GM18499 (cell line): ENCODE results near the gene ADGRV1.
"Not testable (repeated sequence)": the region's sequence is repeated elsewhere in the genome, so short reads cannot be mapped to it uniquely, and the experiment has no call there.

Experiments
- ATAC-seq: cut with Tn5 transposase; IDR thresholded peaks from one replicate; pipeline ENCODE4 v1.9.1; 2021; ENCODE audit warnings: moderate number of reproducible peaks; ENCODE audit not compliant: insufficient read depth, unreplicated experiment

Gene ADGRV1

DNA sequence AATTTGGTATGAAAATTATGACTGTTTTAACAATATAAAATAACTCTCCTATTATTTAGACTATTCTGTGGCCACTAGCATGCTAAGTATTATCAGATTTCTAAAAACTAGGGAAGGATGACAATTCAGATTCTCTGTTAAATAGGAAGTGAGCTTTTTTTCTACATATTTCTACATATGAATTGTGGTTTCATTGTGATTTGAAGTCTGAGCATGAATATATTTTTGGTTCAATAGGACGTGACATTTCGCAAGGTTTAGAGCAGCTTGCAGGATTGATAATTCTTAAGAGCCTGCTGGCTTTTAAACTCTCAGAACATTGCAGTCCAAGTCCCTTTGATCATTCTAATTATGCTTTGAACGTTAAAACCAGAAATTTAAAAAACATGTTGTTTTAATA is 82.9 kb downstream of the ADGRV1 start:
- ATAC-seq = no peak

DNA sequence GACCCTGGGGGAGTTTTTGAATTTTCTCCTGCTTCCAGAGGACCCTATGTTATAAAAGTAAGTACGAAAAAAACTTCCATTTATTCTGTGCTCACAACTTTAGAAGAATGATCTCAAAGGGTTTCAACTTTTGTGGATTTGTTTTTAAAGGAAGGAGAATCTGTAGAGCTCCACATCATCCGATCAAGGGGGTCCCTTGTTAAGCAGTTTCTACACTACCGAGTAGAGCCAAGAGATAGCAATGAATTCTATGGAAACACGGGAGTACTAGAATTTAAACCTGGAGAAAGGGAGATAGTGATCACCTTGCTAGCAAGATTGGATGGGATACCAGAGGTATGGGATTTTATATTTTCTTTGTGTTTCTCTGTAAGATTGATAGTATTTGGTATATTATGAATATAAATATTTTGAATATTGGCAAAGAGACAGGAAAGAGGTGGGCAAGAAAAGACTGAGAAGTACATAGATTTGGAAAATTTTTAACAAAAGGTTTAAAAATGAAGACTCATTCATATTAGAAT is 84.2 kb downstream of the ADGRV1 start:
- ATAC-seq = no peak

DNA sequence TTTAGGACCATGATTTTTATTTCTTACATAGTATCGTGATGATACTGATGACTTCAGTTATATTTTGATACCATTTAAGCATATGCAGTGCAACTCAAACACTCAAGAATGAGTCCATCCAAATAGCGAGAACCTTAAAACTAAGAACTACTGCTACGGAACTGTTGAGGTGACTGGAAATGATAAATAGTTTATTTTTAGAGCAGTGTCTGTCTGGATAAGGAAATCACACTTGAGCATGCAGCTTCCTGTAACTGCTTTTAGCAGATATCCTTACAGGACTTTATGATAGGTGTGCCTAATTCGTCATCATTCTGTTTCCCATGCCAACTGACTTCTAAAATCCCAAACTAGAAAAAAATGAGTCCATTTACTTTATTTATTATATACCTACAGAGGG is 85.5 kb downstream of the ADGRV1 start:
- ATAC-seq = no peak

DNA sequence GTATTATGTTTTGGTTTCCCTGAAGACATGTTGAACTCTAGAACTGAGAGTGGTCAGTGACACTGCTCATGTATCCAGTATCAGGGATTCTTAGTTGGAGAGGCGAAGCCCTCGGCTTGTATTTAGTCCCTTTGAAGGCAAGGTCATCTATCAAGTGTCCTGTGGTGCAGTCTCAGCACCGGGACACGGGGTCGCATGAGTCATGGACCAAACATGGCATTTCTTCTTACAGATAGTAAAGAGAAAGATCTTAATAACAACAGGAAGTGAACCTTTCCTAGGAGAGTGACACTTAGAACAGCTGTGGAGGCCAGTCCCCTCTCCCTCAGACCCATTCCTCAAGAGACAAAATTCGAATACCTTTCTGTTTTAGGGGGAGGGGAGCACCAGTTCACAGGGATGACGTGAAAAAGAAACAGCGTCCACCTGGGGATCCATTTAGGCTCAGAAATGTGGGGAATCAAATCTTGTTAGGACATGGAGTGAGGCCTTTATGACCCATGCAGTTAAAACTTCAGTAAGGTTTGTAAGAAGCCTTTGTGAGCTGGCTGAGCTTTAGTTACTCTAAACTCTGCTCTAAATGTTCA is 86.5 kb downstream of the ADGRV1 start:
- ATAC-seq = no peak

DNA sequence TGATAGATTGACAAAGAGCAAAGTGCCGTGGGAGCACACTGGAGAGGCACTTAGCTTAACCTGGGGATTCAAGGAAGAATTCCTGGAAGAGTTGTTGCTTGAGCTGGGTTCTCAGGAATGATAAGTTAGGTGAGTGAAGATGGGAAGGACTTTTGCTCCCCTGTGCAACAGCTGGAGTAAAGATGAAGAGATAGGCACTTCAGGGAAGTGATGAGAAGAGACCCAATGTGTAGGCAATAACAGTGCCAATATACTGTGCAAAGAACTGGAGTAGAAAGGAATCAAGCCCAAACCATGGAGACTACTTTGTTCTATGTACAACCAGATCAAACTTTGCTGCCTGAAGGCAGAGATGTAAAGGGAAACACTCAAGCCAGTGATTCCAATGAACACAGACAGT is 92.2 kb downstream of the ADGRV1 start:
- no peak for ATAC-seq

DNA sequence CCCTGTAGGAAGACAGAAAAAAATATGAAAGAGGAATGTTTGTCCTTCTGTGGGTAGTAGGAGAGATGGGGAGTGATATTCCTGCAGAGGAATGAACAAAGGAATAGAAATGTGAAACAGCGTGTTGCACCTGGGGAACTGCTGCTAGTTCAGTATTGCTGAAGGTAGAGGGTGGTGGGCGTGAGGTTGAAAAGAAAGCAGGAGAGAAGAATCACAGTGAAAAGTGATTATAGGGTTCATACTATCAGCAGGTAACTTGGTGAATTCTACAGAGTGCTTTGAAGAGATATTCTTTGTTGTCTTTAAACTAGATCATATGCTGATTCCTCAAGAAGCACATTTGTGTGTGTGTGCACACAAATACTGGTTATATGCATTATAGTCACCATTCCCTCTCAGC is 95.6 kb downstream of the ADGRV1 start:
- no peak for ATAC-seq

DNA sequence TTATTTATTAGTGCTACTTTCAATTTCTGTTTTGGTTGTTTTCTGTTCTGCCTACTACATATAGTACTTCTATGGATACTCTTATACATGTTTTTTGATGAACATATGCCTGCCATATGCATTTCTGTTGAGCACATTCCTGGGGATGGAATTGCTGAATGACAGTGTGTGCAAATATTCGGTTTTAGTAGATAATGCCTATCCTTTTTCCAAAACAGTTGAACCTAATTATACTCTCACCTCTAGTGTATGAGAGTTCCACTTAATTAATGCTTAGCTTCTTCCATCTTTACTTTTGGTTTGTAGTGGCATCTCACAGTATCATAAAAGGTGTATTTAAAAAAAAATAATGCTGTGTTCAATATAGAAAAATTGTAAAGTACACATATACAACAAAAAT is 96.8 kb downstream of the ADGRV1 start:
- ATAC-seq = no peak

DNA sequence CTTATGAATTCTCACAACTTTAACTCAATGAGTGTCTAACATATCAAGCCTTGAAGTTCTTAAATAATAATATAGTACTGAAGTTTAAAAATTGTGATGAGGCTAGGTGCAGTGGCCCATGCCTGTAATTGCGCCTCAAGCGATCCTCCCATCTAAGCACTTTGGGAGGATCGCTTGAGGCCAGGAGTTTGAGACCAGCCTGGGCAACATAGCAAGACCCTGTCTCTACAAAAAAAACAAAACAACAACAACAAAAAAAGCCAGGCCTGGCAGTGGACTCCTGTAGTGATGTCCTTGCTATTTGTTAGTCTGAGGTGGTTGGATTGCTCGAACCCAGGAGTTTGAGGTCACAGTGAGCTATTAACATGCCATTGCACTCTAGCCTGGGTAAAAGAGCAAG is 98.4 kb downstream of the ADGRV1 start:
- no peak for ATAC-seq

DNA sequence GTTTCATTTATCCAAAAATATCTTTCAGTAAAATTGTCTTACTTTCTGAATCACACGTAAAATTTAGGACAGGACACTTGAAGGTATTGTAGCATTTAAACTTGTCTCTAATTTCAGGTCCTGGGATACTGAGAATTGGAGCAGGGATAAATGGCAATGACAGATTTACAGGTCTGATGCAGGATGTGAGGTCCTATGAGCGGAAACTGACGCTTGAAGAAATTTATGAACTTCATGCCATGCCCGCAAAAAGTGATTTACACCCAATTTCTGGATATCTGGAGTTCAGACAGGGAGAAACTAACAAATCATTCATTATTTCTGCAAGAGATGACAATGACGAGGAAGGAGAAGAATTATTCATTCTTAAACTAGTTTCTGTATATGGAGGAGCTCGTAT is 99.2 kb downstream of the ADGRV1 start:
- no peak for ATAC-seq

DNA sequence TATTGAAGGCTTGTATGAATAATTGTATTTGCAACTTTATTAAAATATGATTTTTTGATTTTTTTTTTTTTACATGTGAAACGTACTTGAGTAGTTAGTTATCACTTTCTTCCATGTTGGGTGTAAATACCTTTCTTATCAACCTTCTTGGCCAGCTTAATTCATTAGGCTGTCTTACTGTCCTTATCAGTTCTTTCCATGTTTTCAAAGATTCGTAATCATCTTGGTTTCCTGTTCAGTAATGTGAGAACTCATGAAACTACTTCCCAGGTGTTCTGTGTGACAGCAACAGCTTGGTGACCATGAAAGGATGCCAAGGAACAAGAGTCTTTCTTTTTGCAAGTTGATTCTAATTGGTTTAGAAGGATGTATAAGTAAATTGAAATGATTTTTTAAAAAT is 100.0 kb downstream of the ADGRV1 start:
- ATAC-seq = no peak

DNA sequence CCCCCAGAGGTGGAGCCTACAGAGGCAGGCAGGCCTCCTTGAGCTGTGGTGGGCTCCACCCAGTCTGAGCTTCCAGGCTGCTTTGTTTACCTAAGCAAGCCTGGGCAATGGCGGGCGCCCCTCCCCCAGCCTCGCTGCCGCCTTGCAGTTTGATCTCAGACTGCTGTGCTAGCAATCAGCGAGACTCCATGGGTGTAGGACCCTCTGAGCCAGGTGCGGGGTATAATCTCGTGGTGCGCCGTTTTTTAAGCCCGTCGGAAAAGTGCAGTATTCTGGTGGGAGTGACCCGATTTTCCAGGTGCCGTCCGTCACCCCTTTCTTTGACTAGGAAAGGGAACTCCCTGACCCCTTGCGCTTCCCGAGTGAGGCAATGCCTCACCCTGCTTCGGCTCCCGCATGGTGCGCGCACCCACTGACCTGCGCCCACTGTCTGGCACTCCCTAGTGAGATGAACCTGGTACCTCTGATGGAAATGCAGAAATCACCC is 109.5 kb downstream of the ADGRV1 start:
- not testable (repeated sequence) for ATAC-seq

DNA sequence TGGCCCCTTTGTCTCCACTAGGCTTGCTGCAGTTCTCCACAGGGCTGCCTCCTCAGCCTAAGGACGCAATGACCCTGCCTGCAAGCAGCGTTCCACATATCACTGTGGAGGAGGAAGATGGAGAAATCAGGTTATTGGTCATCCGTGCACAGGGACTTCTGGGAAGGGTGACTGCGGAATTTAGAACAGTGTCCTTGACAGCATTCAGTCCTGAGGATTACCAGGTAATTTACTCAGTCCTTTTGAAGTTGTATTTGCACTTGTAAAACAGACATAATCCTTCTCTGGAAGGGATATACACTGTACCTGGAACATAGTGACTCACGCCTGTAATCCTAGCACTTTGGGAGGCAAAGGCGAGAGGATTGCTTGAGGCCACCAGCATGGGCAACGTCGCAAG is 116.6 kb downstream of the ADGRV1 start:
- ATAC-seq = no peak

DNA sequence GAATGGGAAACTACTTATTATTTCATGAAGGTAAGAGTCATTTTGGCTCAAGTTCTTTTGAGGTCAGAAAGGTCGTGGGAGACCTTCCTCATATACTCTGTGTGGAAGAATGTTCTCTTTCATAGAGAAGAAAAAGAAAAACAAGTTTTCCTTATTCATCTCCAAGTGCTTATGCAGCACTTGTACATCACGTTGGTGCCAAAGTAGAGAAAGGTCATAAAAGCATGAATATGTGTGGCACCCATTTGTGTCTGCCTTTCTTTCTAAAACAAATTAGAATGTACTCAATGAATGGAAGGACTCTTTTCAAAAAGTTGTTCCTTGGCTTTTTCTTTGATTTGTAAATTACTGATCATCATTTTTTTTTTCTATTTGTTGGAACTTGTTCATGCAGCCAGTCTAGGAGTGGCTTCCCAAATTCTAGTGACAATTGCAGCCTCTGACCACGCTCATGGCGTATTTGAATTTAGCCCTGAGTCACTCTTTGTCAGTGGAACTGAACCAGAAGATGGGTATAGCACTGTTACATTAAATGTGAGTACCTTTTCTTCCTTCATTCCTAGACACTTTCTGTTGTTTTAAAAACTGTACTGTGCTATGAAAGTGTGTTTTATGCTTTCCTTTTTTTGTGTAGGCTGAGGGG is 122.4 kb downstream of the ADGRV1 start:
- ATAC-seq = no peak

DNA sequence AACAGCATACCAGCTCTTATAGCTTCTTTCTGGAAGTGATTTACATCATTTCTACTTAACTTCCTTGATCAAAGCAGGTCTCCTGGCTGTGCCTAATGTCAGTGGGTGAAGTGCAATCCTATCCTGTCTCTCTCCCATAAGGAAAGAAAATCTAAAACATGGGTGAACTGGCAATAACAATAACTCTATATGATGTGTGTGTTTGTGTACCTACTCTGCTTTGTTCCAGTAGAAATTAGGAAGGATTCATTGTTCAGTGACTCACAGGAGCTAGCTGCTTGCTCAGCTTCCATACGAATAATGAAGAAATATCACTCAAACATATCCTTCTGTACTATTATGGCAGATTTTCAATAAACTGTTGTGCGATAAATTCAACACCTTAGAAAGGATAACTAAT is 123.7 kb downstream of the ADGRV1 start:
- ATAC-seq = no peak

DNA sequence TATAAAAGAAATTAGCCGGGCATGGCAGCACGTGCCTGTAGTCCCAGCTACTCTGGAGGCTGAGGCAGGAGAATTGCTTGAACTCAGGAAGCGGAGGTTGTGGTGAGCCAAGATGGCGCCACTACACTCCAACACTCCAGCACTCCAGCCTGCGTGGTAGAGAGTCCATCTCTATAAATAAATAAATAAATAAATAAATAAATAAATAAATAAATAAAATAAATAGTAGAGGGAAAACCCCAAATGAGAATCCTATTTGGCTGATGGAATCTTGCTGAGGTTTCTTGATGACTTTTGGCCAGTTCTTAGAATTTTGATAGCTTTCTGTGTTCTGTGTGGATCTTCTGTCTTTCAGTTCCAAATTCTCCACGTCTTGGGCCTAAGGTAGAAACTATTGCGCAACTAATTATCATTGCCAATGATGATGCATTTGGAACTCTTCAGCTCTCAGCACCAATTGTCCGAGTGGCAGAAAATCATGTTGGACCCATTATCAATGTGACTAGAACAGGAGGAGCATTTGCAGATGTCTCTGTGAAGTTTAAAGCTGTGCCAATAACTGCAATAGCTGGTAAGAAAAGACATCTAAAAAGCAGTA is 126.9 kb downstream of the ADGRV1 start:
- no peak for ATAC-seq

DNA sequence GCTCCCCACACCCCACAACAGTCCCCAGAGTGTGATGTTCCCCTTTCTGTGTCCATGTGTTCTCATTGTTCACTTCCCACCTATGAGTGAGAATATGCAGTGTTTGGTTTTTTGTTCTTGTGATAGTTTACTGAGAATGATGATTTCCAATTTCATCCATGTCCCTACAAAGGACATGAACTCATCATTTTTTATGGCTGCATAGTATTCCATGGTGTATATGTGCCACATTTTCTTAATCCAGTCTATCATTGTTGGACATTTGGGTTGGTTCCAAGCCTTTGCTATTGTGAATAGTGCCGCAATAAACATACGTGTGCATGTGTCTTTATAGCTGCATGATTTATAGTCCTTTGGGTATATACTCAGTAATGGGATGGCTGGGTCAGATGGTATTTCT is 127.8 kb downstream of the ADGRV1 start:
- not testable (repeated sequence) for ATAC-seq

DNA sequence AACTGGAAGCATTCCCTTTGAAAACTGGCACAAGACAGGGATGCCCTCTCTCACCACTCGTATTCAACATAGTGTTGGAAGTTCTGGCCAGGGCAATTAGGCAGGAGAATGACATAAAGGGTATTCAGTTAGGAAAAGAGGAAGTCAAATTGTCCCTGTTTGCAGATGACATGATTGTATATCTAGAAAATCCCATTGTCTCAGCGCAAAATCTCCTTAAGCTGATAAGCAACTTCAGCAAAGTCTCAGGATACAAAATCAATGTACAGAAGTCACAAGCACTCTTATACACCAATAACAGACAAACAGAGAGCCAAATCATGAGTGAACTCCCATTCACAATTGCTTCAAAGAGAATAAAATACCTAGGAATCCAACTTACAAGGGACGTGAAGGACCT is 128.9 kb downstream of the ADGRV1 start:
- not testable (repeated sequence) for ATAC-seq

DNA sequence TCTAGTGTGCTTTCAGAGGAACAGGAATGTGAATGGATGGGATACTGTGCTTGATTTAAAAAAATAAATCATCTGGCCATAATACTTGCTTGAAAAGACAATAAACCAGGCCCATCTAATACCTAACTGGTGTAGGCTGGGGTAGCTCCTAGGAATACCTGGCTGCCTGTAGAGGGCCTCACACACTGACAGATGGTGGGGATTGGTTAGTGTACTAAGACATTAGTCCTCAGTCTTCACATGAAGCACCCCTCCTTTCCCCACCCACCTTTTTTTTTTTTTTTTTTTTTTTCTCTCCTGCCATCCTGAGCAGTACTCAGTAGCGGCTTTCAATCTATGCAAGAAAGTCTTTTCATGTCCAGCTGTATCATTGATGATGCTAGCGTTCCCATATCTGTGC is 130.5 kb downstream of the ADGRV1 start:
- ATAC-seq = no peak

DNA sequence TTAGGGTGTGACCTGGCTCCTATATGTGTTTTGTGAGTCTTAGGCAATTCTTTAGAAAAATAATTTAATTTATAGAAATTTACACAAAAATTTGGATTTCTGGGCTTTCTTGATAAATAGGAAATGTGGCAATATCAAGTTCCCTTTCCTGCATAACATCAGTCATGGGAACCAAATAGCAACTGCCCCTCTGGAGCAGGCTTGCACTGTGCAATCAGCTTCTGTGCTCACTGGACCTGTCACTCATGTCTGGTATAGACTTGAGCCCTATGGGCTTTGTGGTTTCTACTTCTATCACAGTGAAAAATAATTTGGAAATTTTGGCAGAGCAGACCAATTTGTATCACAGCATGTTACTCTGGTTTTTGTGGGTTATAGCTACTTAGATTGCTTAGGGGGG is 131.7 kb downstream of the ADGRV1 start:
- ATAC-seq = no peak

DNA sequence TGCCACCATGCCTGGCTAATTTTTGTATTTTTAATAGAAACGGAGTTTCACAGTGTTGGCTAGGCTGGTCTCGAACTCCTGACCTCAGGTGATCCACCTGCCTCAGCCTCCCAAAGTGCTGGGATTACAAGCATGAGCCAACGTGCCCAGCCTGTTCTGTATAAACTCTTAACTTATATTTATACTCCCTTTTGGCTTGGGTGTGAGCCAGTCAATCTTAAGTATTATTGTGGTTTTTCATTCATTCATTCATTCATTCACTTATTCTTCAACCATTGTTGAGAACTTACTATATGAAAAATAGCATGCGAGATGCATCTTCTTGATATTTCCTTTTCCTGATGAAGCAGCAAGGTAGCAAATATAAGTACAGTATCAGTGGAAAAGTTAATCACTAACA is 132.9 kb downstream of the ADGRV1 start:
- no peak for ATAC-seq

DNA sequence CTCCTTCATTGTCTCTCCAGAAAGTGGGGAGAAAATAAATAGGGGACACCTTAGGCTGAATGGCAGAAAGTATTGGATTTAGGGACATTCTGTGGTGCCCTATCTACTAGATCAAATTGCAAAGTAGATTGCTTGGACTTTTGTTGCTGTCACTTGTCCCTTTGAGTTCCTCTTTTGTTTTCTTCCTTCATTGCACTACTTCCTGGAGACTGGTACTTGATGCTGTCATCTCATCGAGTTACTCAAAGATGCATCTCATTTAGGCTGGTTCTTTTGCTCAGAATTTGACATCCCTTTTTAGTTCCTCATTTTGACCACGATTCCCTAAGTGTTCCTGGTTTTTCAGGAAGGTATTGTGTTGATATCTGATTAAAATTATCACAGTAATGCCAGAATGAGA is 137.6 kb downstream of the ADGRV1 start:
- no peak for ATAC-seq

DNA sequence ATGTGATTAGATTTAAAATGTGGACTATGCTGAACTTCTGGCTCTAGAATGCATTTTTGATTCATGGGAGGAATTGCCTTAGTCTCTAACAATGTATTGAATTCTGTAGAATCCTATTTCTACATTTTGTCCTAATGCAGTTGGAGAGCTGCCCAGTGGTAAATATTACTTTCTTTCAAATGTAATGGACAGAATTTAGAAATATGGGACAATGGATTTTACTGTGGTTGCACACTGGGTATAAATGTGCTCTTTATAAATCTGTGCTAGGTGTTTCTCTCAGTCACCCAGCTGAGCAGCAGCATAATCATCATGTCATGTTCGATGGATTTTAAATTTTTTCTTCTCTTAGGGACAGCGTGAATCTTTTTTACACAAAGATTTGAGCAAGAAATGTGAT is 141.7 kb downstream of the ADGRV1 start:
- ATAC-seq = no peak
